GM23248 (cell line): ENCODE measurements around the gene NDUFS1. TPM values are rescaled to one million over a fixed set of nuclear protein-coding genes. Genes with fewer than 3 reads are reported as not detected.

Source experiments
- DNase-seq: peaks from one replicate; pipeline ENCODE4 v3.0.0-alpha.2; 2015
- H2AFZ ChIP-seq: fragments of 200-600 bp; sonication (generic); 2 replicates; pipeline ENCODE4 v1.6.1; 2016; ENCODE audit warnings: antibody characterized with exemption
- H3F3A ChIP-seq: fragments of 200-600 bp; sonication (generic); 2 replicates; pipeline ENCODE4 v1.6.1; 2016; ENCODE audit warnings: mild to moderate bottlenecking, antibody characterized with exemption, mixed run types; ENCODE audit not compliant: insufficient read depth
- H3K27ac ChIP-seq: fragments of 200-600 bp; sonication (generic); 2 replicates; pipeline ENCODE4 v1.5.1; 2016; ENCODE audit warnings: mild to moderate bottlenecking
- H3K27me3 ChIP-seq: fragments of 200-600 bp; sonication (generic); replicated peaks from 2 replicates; pipeline ENCODE4 v1.6.1; 2016; ENCODE audit warnings: mild to moderate bottlenecking; ENCODE audit not compliant: insufficient read depth
- H3K36me3 ChIP-seq: fragments of 200-600 bp; sonication (generic); 2 replicates; pipeline ENCODE4 v1.6.1; 2016; ENCODE audit warnings: low read depth, mild to moderate bottlenecking
- H3K4me1 ChIP-seq: fragments of 200-600 bp; sonication (generic); 2 replicates; pipeline ENCODE4 v1.6.1; 2016; ENCODE audit warnings: mild to moderate bottlenecking; ENCODE audit not compliant: insufficient read depth
- H3K4me2 ChIP-seq: fragments of 200-600 bp; sonication (generic); one replicate; pipeline ENCODE4 v1.6.1; 2016; ENCODE audit warnings: mild to moderate bottlenecking; ENCODE audit not compliant: unreplicated experiment
- H3K4me3 ChIP-seq: fragments of 200-600 bp; sonication (generic); 2 replicates; pipeline ENCODE4 v1.5.1; 2016; ENCODE audit warnings: mild to moderate bottlenecking
- H3K79me2 ChIP-seq: fragments of 200-600 bp; sonication (generic); 2 replicates; pipeline ENCODE4 v1.6.1; 2016; ENCODE audit warnings: mild to moderate bottlenecking; ENCODE audit not compliant: insufficient read depth
- H3K9ac ChIP-seq: fragments of 200-600 bp; sonication (generic); 2 replicates; pipeline ENCODE4 v1.6.1; 2016; ENCODE audit warnings: mild to moderate bottlenecking
- H3K9me2 ChIP-seq: fragments of 200-600 bp; sonication (generic); 2 replicates; pipeline ENCODE4 v1.6.1; 2016; ENCODE audit warnings: mixed run types, mild to moderate bottlenecking, moderate library complexity; ENCODE audit not compliant: insufficient read depth
- H3K9me3 ChIP-seq: fragments of 200-600 bp; sonication (generic); one replicate; pipeline ENCODE4 v1.6.1; 2017; ENCODE audit warnings: low read depth
- H4K20me1 ChIP-seq: fragments of 200-600 bp; sonication (generic); 2 replicates; pipeline ENCODE4 v1.6.0; 2016; ENCODE audit not compliant: insufficient read depth
- EZH2 ChIP-seq: fragments of 200-600 bp; sonication (generic); IDR thresholded peaks from 2 replicates; pipeline ENCODE4 v1.6.1; 2018; ENCODE audit warnings: antibody characterized with exemption, mild to moderate bottlenecking; ENCODE audit not compliant: insufficient read depth, poor library complexity, severe bottlenecking
- EZH2phosphoT487 ChIP-seq: fragments of 200-600 bp; sonication (generic); IDR thresholded peaks from 2 replicates; pipeline ENCODE4 v1.6.1; 2018; ENCODE audit warnings: antibody characterized with exemption, moderate library complexity, mild to moderate bottlenecking, low read depth; ENCODE audit not compliant: insufficient read depth
- WGBS, 2 experiments: methylation state at CpG; one replicate each; pipeline ENCODE4 v1.1.6; 2015 to 2017; ENCODE audit warnings: low lambda C conversion rate in 2 of 2, low coverage in 1 of 2; ENCODE audit errors: missing lambda C conversion rate in 2 of 2; 5-methylcytosine and 5-hydroxymethylcytosine counted together
- in situ Hi-C: fragments of 300-500 bp; cut with MboI; formaldehyde crosslinking; loops from 2 replicates; pipeline ENCODE4 v1.15.0; 2020
- polyA plus RNA-seq: library from polyadenylated mRNA; unstranded; fragments of >200 nt; fragmentation: Nextera tagmentation; extraction: Ambion mirVana; gene quantifications from 2 replicates; pipeline ENCODE4 v1.2.1, GENCODE V29; 2016
- small RNA-seq: library from RNA; depleted of rRNA; stranded (forward); fragments of <200 nt; gene quantifications from one replicate; pipeline ENCODE3, GENCODE V24; 2014; ENCODE audit warnings: low read depth, low replicate concordance
- total RNA-seq: library from RNA; depleted of rRNA; stranded (reverse); fragments of >200 nt; shearing (Covaris generic); gene quantifications from 2 replicates; pipeline ENCODE4 v1.2.3, GENCODE V29; 2014; rRNA removed

NDUFS1 gene
- total and polyA plus RNA-seq, 2 experiments from 2014 or later: 52.0 to 77.0 TPM

DNA sequence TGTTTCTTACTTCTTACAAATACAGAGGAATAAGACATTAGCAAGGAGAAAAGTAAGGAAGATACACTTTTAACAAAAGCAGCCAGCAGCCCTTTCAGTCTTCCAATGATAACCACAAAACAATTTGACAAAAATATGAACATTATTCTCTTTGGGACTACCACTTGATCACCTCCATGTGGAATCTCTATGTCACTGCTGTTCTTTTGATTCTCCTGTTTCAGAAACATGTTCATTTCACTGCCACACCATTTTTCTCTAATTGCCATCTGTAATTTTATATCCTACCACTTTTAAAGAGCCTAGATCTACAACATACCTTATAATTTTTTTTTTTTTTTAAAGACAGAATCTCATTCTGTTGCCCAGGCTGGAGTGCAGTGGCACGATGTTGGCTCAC lies 84.1 kb downstream of the NDUFS1 start:
- 95 to 96% methylated on average over 1 of the region's 1 CpG for WGBS, 2 experiments
- 0 out of 2 replicates have a peak, but pooled peaks cover 4% of the 10 kb centered on the region for H4K20me1 ChIP-seq

DNA sequence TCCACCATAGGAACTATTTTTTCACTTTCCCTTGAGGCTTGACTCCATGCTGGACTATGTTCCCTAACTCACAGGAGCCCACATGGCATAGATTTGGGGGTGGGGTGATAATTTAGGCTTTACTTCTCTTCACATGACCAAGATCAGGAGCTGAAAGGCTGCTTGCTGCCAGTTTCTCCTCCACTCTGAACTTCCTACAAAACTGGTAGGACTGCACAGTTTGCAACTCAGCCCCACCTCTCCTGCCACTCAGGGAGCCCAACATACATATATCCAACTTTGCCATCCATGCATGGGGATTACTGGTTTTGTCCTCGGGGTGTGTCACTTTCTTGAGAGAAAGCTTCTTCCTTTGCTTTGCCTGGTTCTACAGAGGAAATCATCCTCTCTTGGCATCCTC lies 87.4 kb downstream of the NDUFS1 start:
- no peaks in the 10 kb centered on the region for H3K4me1 ChIP-seq
- DNase-seq: no peak
- WGBS, 2 experiments: 56 to 65% methylated on average over 1 of the region's 1 CpG
- no peaks in the 10 kb centered on the region for H3K9me3 ChIP-seq
- TF ChIP-seq EZH2phosphoT487 (no peak), EZH2 (no peak)
- H3K79me2 ChIP-seq: peaks cover 100% of the 10 kb centered on the region
- H3K27ac ChIP-seq: no peak overlapping the region
- H3K4me2 ChIP-seq: no peak overlapping the region
- no peaks in the 10 kb centered on the region for H3K27me3 ChIP-seq
- no peaks in the 10 kb centered on the region for H3K9me2 ChIP-seq
- in situ Hi-C loops: no loop called here
- H2AFZ ChIP-seq: no peak overlapping the region
- no peak overlapping the region for H3K9ac ChIP-seq
- no peaks in the 10 kb centered on the region for H4K20me1 ChIP-seq
- H3F3A ChIP-seq: no peaks in the 10 kb centered on the region
- H3K36me3 ChIP-seq: no peaks in the 10 kb centered on the region
- no peak overlapping the region for H3K4me3 ChIP-seq

More for the DNA sequence above, 84.1 kb downstream of the NDUFS1 start:
- no peaks in the 10 kb centered on the region for H3K36me3 ChIP-seq
- H3K9me3 ChIP-seq: no peaks in the 10 kb centered on the region
- no peaks in the 10 kb centered on the region for H3K27me3 ChIP-seq
- TF ChIP-seq EZH2phosphoT487 (no peak), EZH2 (no peak)
- H3K9ac ChIP-seq: no peak overlapping the region
- in situ Hi-C loops: no loop called here
- DNase-seq: no peak
- no peak overlapping the region for H3K4me3 ChIP-seq
- H3K4me2 ChIP-seq: no peak overlapping the region
- H3K9me2 ChIP-seq: no peaks in the 10 kb centered on the region
- no peaks in the 10 kb centered on the region for H3K4me1 ChIP-seq
- H2AFZ ChIP-seq: no peak overlapping the region
- H3F3A ChIP-seq: no peaks in the 10 kb centered on the region
- H3K27ac ChIP-seq: no peak overlapping the region
- peaks cover 100% of the 10 kb centered on the region for H3K79me2 ChIP-seq

DNA sequence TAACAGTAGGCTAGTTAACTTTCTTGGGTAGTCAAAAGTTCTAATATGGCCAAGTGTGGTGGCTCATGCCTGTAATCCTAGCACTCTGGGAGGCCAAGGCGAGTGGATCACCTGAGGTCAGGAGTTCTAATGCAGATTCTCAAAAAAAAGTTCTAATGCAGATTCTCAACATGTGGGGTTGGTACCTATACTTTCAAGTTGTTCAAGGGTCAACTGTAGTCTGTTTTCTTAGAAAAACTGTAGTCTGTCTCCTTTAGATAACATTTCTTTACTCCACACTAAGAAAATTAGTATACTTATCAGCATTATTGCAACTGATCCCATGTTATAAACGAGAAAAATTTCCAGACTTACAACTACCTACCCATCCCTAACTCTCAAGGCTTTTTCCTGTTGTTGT lies 89.8 kb downstream of the NDUFS1 start:
- 95 to 97% methylated on average over 2 of the region's 2 CpGs for WGBS, 2 experiments
- Histone ChIP-seq H3K27ac (no peak overlapping the region), H3K9ac (no peak overlapping the region), H2AFZ (no peak overlapping the region), H3K79me2 (peaks cover 100% of the 10 kb centered on the region), H3K36me3 (no peaks in the 10 kb centered on the region), H3K9me3 (no peaks in the 10 kb centered on the region), H3K9me2 (no peaks in the 10 kb centered on the region), H3F3A (no peaks in the 10 kb centered on the region), H4K20me1 (no peaks in the 10 kb centered on the region), H3K27me3 (no peaks in the 10 kb centered on the region), H3K4me2 (no peak overlapping the region), H3K4me3 (no peak overlapping the region), H3K4me1 (no peaks in the 10 kb centered on the region)
- no peak for DNase-seq
- TF ChIP-seq EZH2phosphoT487: no peak
- in situ Hi-C loops: no loop called here

DNA sequence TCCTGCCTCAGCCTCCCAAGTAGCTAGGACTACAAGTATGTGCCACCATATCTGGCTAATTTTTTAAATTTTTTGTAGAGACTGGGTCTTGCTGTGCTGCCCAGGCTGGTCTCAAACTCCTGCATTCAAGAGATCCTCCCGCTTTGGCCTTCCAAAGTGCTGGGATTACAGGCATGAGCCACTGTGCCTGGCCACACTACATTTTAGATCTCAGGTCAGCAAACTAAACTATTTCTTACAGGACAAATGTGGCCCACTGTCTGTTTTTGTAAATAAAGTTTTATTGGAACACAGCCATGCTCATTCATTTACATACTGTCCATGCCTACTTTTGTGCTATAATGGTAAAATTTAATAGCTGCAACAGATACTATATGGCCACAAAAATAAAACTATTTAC lies 91.0 kb downstream of the NDUFS1 start:
- H4K20me1 ChIP-seq: no peaks in the 10 kb centered on the region
- H3K4me3 ChIP-seq: no peak overlapping the region
- no peaks in the 10 kb centered on the region for H3K9me2 ChIP-seq
- H3K79me2 ChIP-seq: peaks cover 100% of the 10 kb centered on the region
- H3K27me3 ChIP-seq: no peaks in the 10 kb centered on the region
- DNase-seq: no peak
- no peaks in the 10 kb centered on the region for H3K9me3 ChIP-seq
- no peak overlapping the region for H2AFZ ChIP-seq
- H3K9ac ChIP-seq: no peak overlapping the region
- WGBS, 2 experiments: 91 to 100% methylated on average over 1 of the region's 1 CpG
- H3K4me2 ChIP-seq: no peak overlapping the region
- TF ChIP-seq EZH2 (no peak), EZH2phosphoT487 (no peak)
- no peaks in the 10 kb centered on the region for H3K4me1 ChIP-seq
- in situ Hi-C loops: no loop called here
- H3K36me3 ChIP-seq: no peaks in the 10 kb centered on the region
- H3F3A ChIP-seq: no peaks in the 10 kb centered on the region
- no peak overlapping the region for H3K27ac ChIP-seq

Small RNAs within 50 kb of the gene (small RNA-seq; reads per million reads assigned to genes)
- gene RF00134 (not detected), gene RF02271 (not detected), gene SNORA41 (not detected), gene SNORD51 (not detected)

Other genes with a start within 250 kb of the NDUFS1 start
- gene INO80D, start 73.3 kb downstream of the NDUFS1 start, total RNA-seq: 4.7 and 4.8 TPM in 2 replicates
- 3.0 and 3.4 TPM in 2 replicates for gene INO80D, start 73.3 kb downstream of the NDUFS1 start, polyA plus RNA-seq
- 365 and 382 TPM in 2 replicates for gene EEF1B2, start 451 bp upstream of the NDUFS1 start, total RNA-seq
- gene EEF1B2, start 451 bp upstream of the NDUFS1 start, polyA plus RNA-seq: 390 and 394 TPM in 2 replicates
- gene ZDBF2, start 115.2 kb upstream of the NDUFS1 start, total RNA-seq: 9.1 and 10.2 TPM in 2 replicates
- 2.5 and 3.0 TPM in 2 replicates for gene ZDBF2, start 115.2 kb upstream of the NDUFS1 start, polyA plus RNA-seq